ENCODE results near the gene UIMC1.

The UIMC1 gene

GRCh38 chr5:176948458-176948857, 58.1 kb downstream of the UIMC1 start:
- DNase-seq, result no peak

GRCh38 chr5:176947847-176948246, 58.7 kb downstream of the UIMC1 start:
- DNase-seq, result no peak

GRCh38 chr5:176944268-176944667, 62.3 kb downstream of the UIMC1 start:
- no peak for DNase-seq

GRCh38 chr5:176943816-176944215, 62.8 kb downstream of the UIMC1 start:
- no peak for DNase-seq

DNA sequence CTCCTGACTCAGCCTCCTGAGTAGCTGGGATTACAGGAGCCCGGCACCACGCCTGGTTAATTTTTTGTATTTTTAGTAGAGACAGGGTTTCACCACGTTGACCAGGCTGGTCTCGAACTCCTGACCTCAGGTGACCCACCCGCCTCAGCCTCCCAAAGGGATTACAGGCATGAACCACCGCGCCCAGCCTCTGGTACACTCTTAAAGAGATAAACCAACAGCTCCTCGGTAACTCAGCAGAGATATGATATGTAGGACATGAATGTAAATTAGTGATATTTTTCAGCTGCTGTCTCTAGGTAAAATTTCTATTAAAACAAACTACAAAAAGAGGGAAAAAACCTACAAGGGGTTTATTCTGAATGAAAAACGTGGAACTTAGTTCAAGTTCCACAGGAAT, 64.6 kb downstream of the UIMC1 start:
- no peak for DNase-seq

DNA sequence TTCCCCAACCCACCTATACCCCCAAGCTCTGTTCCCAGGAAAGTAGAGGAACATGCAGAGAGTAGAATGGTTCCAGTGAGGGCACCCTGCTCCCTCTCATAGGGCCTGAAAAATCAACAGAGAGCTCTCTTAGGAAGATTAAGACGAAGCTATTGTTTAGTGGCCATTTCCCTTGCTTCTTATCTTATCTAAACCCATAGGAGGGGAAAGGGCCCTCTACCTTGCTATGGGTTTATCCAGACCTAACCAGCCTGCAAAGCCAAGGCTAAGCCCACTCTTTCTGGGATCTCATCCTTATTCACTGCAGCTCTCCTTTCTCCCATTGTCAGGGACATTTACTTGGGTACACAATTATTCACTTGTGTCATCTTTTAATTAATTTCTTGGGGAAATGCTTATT, 68.1 kb downstream of the UIMC1 start:
- DNase-seq, result no peak

DNA sequence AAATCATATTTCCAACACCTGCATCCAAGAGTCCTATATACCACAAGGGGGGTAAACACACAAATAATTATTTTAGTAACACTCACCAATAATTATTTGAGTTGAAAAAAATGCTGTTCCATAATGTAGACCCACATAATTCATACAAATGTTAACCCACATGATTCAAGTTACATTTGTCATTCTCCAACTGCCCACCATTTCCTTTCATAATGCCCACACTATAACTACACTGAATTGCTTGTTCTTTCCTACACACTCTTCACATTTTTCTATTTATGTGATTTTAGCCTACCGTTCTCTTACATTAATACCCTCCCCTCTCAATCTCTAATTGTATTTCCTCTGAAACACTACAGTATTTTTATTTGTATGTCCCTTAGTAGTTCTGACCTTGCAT, 71.6 kb downstream of the UIMC1 start:
- no peak for DNase-seq

- DNase-seq, result no peak
These were observed 72.2 kb downstream of the UIMC1 start for GRCh38 chr5:176934309-176934930.

GRCh38 chr5:176929654-176930053, 76.9 kb downstream of the UIMC1 start:
- no peak for DNase-seq

DNA sequence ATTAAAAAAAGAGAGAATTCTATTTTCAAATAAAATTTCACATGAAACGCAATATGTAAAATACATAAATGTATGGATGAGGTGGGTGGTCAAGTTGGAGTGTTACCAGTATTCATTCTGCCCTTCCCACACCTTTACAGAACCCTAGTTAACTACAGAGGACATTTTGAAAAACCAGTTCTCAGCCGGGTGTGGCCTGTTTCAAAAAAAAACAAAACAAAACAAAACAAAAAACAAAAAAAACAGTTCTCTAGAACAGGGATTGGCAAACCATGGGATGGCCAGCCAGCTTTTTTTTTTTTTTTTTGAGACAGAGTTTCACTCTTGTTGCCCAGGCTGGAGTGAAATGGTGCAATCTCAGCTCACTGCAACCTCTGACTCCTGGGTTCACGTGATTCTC, 79.0 kb downstream of the UIMC1 start:
- no peak for DNase-seq

DNA sequence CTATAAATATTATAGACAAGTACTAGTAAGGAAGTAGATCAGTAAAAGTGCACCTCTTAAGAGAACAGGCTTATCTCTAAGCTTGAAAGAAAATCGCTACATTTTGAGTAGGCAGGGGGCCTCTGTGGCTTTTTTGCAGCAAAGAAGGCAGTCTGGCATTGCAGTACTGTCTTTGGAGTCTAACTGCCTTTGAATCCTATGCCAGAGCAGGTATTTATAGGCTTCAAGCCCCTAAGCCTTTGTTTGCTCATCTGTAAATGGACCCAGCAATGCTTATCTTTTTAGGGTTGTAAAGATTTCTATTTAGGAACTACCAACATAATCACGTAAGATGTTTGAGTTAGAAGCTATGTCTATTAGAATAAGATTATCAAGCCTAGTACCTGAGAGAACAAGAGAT, 83.8 kb downstream of the UIMC1 start:
- no peak for DNase-seq

GRCh38 chr5:176921714-176922113, 84.9 kb downstream of the UIMC1 start:
- DNase-seq, result no peak

DNA sequence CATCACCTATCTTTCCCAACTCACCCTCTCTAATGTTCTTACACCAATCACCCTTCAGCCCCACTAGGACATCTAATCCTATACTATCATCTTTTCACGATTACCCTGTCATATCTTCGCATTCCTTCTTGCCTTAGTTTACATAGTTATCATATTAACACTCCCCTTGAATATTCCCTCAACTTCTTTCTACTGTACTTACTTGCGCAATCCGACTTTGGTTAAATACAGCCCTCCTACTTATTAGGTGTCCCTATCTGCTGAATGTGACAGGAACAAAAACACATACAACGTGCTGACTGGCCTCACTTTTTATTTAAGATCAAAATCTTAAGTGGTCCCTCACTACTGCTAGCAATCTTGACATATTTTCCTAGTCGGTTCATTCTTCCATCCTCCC, 88.0 kb downstream of the UIMC1 start:
- DNase-seq, result no peak

DNA sequence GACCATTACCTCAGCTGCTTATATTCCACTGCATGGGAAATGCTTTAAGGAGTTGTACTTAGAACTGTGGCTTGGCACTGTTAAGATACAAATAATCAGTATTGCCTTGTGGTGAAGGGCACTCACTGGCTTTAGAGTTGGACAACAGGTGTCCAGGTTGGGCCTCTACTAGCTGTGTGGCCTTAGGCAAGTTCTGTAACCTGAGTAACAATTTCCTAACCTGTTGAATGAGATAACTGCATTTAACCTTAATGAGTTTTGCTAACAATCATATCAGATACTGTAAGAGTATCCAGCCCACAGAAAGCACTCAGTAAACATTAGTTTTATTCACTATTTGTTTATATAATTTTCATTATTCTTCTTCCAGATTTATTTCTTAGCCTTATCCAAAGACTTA, 90.2 kb downstream of the UIMC1 start:
- DNase-seq, result no peak

DNA sequence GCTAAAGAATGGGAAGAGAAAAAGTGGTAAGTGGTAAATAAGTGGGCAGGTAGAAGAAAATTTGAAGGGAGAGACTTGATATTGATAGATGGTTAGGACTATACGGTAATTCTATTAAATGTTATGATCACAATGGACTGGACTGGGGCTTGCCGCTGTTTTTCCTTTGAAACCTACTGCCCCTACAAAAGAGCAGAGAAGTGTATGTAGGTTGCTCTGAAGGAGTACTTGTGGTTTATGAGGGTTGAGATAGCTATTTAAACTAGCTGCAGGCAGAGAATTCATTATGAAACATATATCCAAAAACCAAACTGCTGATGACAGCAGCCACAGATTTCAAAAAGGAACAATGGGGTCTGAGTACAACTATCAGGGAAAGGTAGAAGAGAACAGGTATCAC, 90.7 kb downstream of the UIMC1 start:
- no peak for DNase-seq

DNA sequence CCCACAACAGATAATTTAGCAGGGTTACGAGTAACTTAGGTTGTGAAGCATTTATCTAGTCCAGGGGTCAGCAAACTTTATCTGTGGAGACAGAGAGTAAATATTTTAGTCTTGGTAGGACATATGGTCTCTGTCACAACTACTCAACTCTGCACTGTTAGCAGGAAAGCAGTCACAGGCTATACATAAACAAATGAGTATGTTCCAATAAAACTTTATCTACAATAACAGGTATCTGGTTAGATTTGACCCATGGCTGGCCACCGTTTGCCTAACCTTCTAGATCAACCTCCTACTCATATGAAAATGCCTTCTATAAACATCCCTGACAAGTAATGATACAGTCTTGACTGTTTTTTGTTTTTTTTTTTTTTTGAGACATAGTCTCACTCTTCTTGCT, 94.5 kb downstream of the UIMC1 start:
- DNase-seq, result no peak

GRCh38 chr5:176908675-176909368, 97.8 kb downstream of the UIMC1 start:
- DNase-seq, result no peak

GRCh38 chr5:176906796-176907195, 99.8 kb downstream of the UIMC1 start:
- no peak for DNase-seq

GRCh38 chr5:176906126-176906525, 100.5 kb downstream of the UIMC1 start:
- DNase-seq, result no peak

- no peak for DNase-seq
These were observed 102.3 kb downstream of the UIMC1 start for GRCh38 chr5:176904276-176904675.

GRCh38 chr5:176902911-176903664, 103.5 kb downstream of the UIMC1 start:
- no peak for DNase-seq

- no peak for DNase-seq
These were observed 104.3 kb downstream of the UIMC1 start for GRCh38 chr5:176902102-176902814.

DNA sequence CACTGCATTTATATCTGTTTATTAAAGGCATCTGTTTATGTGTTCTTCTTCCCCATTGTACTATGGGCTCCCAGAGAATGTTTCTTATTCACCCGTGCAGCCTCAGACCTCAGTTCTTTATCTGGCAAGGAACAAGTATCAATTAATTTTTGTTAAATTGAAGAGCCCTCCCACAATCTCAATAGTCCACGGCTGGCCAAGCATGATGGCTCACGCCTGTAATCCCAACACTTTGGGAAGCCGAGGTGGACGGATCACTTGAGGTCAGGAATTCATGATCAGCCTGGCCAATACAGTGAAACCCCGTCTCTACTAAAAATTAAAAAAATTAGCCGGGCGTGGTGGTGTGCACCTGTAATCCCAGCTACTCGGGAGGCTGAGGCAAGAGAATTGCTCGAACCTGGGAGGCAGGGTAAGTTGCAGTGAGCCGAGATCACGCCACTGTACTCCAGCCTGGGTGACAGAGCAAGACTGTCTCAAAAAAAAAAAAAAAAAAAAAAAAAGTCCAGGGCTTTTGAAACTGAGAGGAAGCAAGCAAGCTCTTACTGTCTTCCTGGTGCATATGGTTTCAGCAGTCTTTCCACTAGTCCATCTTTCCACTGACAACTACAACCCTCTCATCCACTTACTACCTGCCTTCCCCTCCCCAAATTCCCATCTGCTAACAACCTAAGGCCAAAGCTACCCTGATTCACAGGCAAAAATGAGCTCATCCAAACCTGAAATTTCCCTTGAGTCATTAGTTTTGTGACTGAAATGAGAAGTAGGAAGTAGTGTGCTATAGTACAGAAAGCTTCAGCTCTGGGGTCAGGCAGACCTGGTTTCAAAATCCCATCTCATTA, 105.1 kb downstream of the UIMC1 start:
- no peak for DNase-seq

Data from NCI-H524 treated with DMSO at 0.1 percent for 48 hours (cell line).